HEK293 (cell line): ENCODE data around the gene PRR35.

Experiments
- FEZF1 ChIP-seq: fragments of 450-650 bp; formaldehyde crosslinking; IDR thresholded peaks from 2 replicates; pipeline ENCODE4 v1.5.1; 2016; ENCODE audit warnings: missing biosample characterization, missing genetic modification characterization
- REST ChIP-seq: fragments of 450-650 bp; formaldehyde crosslinking; IDR thresholded peaks from 2 replicates; pipeline ENCODE4 v1.5.1; 2016; ENCODE audit warnings: missing biosample characterization, missing genetic modification characterization
- ZNF513 ChIP-seq: fragments of 450-650 bp; IDR thresholded peaks from 2 replicates; pipeline ENCODE4 v1.5.1; 2018; ENCODE audit warnings: missing biosample characterization, missing genetic modification characterization
- ZNF558 ChIP-seq: fragments of 450-650 bp; formaldehyde crosslinking; IDR thresholded peaks from 2 replicates; pipeline ENCODE4 v1.5.1; 2016; ENCODE audit warnings: missing biosample characterization, missing genetic modification characterization
- TF ChIP-seq, protein P1 (sequence below): fragments of 450-650 bp; formaldehyde crosslinking; IDR thresholded peaks from 2 replicates; pipeline ENCODE4 v1.5.1; 2016; ENCODE audit warnings: missing biosample characterization, missing genetic modification characterization

GRCh38 chr16:585351-585750 is 25.2 kb downstream of the PRR35 start:
- TF ChIP-seq ZNF558 (no peak), REST (tag by site-specific recombination) (no peak), FEZF1 (tag by site-specific recombination) (no peak), ZNF513 (tag by site-specific recombination) (no peak)
- TF ChIP-seq, protein P1, sequence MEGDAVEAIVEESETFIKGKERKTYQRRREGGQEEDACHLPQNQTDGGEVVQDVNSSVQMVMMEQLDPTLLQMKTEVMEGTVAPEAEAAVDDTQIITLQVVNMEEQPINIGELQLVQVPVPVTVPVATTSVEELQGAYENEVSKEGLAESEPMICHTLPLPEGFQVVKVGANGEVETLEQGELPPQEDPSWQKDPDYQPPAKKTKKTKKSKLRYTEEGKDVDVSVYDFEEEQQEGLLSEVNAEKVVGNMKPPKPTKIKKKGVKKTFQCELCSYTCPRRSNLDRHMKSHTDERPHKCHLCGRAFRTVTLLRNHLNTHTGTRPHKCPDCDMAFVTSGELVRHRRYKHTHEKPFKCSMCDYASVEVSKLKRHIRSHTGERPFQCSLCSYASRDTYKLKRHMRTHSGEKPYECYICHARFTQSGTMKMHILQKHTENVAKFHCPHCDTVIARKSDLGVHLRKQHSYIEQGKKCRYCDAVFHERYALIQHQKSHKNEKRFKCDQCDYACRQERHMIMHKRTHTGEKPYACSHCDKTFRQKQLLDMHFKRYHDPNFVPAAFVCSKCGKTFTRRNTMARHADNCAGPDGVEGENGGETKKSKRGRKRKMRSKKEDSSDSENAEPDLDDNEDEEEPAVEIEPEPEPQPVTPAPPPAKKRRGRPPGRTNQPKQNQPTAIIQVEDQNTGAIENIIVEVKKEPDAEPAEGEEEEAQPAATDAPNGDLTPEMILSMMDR (tag by site-specific recombination): peak; percentile 77
